Non-pigmented ciliary epithelial cell (primary cell): ENCODE data around the gene ZNF532.
A peak's percentile ranks its signal among the peaks of the same experiment; 100 is the strongest.

ENCODE experiments used
- DNase-seq: peaks from one replicate; pipeline ENCODE4 v3.0.0-alpha.2; 2010; ENCODE audit warnings: low read depth

Gene ZNF532

GRCh38 chr18:58977801-58978200 lies 113.1 kb downstream of the ZNF532 start:
- no peak for DNase-seq

- no peak for DNase-seq
Measured at GRCh38 chr18:58978916-58979315, 114.2 kb downstream of the ZNF532 start.

GRCh38 chr18:58979615-58980014 lies 114.9 kb downstream of the ZNF532 start:
- DNase-seq, result no peak

- no peak for DNase-seq
Measured at GRCh38 chr18:58980991-58981390, 116.3 kb downstream of the ZNF532 start.

GRCh38 chr18:58983260-58984155 lies 118.8 kb downstream of the ZNF532 start:
- DNase-seq, result no peak

GRCh38 chr18:58988600-58988999 lies 123.9 kb downstream of the ZNF532 start:
- DNase-seq, result no peak

- DNase-seq, result no peak
Measured at GRCh38 chr18:58989184-58989759, 124.6 kb downstream of the ZNF532 start.

GRCh38 chr18:58990720-58991119 lies 126.0 kb downstream of the ZNF532 start:
- no peak for DNase-seq

GRCh38 chr18:58991167-58991798 lies 126.6 kb downstream of the ZNF532 start:
- DNase-seq, result no peak

GRCh38 chr18:58992301-58993231 lies 127.9 kb downstream of the ZNF532 start:
- DNase-seq, result no peak

GRCh38 chr18:58993260-58993659 lies 128.6 kb downstream of the ZNF532 start:
- peak; percentile 72 for DNase-seq

- DNase-seq, result no peak
Measured at GRCh38 chr18:58995663-58996062, 131.0 kb downstream of the ZNF532 start.

- DNase-seq, result peak; percentile 70
Measured at GRCh38 chr18:58996131-58996641, 131.5 kb downstream of the ZNF532 start.

- no peak for DNase-seq
Measured at GRCh38 chr18:58996696-58997095, 132.0 kb downstream of the ZNF532 start.

- peak; percentile 83 for DNase-seq
Measured at GRCh38 chr18:58997811-58998337, 133.2 kb downstream of the ZNF532 start.

- no peak for DNase-seq
Measured at GRCh38 chr18:58998401-58999203, 133.9 kb downstream of the ZNF532 start.

- DNase-seq, result no peak
Measured at GRCh38 chr18:59001166-59001565, 136.5 kb downstream of the ZNF532 start.

GRCh38 chr18:59001721-59002120 lies 137.0 kb downstream of the ZNF532 start:
- no peak for DNase-seq

GRCh38 chr18:59002974-59003594 lies 138.4 kb downstream of the ZNF532 start:
- no peak for DNase-seq

- no peak for DNase-seq
Measured at GRCh38 chr18:59005262-59005661, 140.6 kb downstream of the ZNF532 start.
